SK-N-SH treated with all-trans-retinoic acid at 6 μM for 48 hours (cell line): ENCODE results near the gene CFAP210.
"Not testable (repeated sequence)": the region's sequence is repeated elsewhere in the genome, so short reads cannot be mapped to it uniquely, and the experiment has no call there.

Source experiments
- ATAC-seq: fragments of 200-7000 bp; cut with Tn5 transposase; 3 replicates; pipeline ENCODE4 v1.9.1; 2020; ENCODE audit warnings: mild to moderate bottlenecking, moderate library complexity
- ARNTL ChIP-seq: fragments of 450-650 bp; formaldehyde crosslinking; IDR thresholded peaks from 2 replicates; pipeline ENCODE4 v1.5.0; 2020; ENCODE audit warnings: low read depth, mild to moderate bottlenecking, moderate library complexity, borderline replicate concordance
- CREB5 ChIP-seq: fragments of 250-450 bp; sonication (Bioruptor Pico); IDR thresholded peaks from 2 replicates; pipeline ENCODE4 v1.5.1; 2020; ENCODE audit warnings: low read depth, mild to moderate bottlenecking, moderate library complexity
- ESRRG ChIP-seq: fragments of 250-450 bp; sonication (Bioruptor Pico); IDR thresholded peaks from 2 replicates; pipeline ENCODE4 v1.6.1; 2021; ENCODE audit warnings: mild to moderate bottlenecking
- GLIS3 ChIP-seq: fragments of 250-450 bp; sonication (Bioruptor Pico); IDR thresholded peaks from 2 replicates; pipeline ENCODE4 v1.5.0; 2020; ENCODE audit warnings: mild to moderate bottlenecking, moderate library complexity
- ISL1 ChIP-seq: fragments of 250-450 bp; sonication (Bioruptor Pico); IDR thresholded peaks from 2 replicates; pipeline ENCODE4 v2.1.2; 2022; ENCODE audit warnings: mild to moderate bottlenecking, moderate library complexity
- OSR1 ChIP-seq: fragments of 250-450 bp; sonication (Bioruptor Pico); IDR thresholded peaks from 2 replicates; pipeline ENCODE4 v1.8.0; 2022; ENCODE audit warnings: moderate library complexity, mild to moderate bottlenecking, inconsistent platforms
- PPARA ChIP-seq: fragments of 250-450 bp; sonication (Bioruptor Pico); IDR thresholded peaks from 2 replicates; pipeline ENCODE4 v1.5.0; 2020; ENCODE audit warnings: mild to moderate bottlenecking, borderline replicate concordance
- RARB ChIP-seq: fragments of 250-450 bp; sonication (Bioruptor Pico); IDR thresholded peaks from 2 replicates; pipeline ENCODE4 v1.8.0; 2021; ENCODE audit warnings: mild to moderate bottlenecking, moderate library complexity
- SNAI2 ChIP-seq: fragments of 250-450 bp; sonication (Bioruptor Pico); IDR thresholded peaks from 2 replicates; pipeline ENCODE4 v1.5.0; 2020; ENCODE audit warnings: mild to moderate bottlenecking, moderate library complexity
- TCF4 ChIP-seq: fragments of 250-450 bp; sonication (Bioruptor Pico); IDR thresholded peaks from 2 replicates; pipeline ENCODE4 v1.8.0; 2021; ENCODE audit warnings: mild to moderate bottlenecking, moderate library complexity, borderline replicate concordance
- TOX ChIP-seq: fragments of 250-450 bp; sonication (Bioruptor Pico); IDR thresholded peaks from 2 replicates; pipeline ENCODE4 v1.8.0; 2021; ENCODE audit warnings: mild to moderate bottlenecking, moderate library complexity, borderline replicate concordance
- TSHZ2 ChIP-seq: fragments of 250-450 bp; sonication (Bioruptor Pico); IDR thresholded peaks from 2 replicates; pipeline ENCODE4 v1.5.0; 2020; ENCODE audit warnings: mild to moderate bottlenecking, moderate library complexity
- ZC3H10 ChIP-seq: fragments of 250-450 bp; sonication (Bioruptor Pico); IDR thresholded peaks from 2 replicates; pipeline ENCODE4 v1.5.1; 2021; ENCODE audit warnings: mild to moderate bottlenecking, moderate library complexity
- ZFP3 ChIP-seq: fragments of 250-450 bp; sonication (Bioruptor Pico); IDR thresholded peaks from 2 replicates; pipeline ENCODE4 v1.5.0; 2020; ENCODE audit warnings: mild to moderate bottlenecking, moderate library complexity
- ZFP30 ChIP-seq: fragments of 450-650 bp; formaldehyde crosslinking; IDR thresholded peaks from 2 replicates; pipeline ENCODE4 v1.5.0; 2022; ENCODE audit warnings: mild to moderate bottlenecking, moderate library complexity
- ZNF565 ChIP-seq: fragments of 450-650 bp; formaldehyde crosslinking; conservative IDR thresholded peaks from 2 replicates; pipeline ENCODE4 v1.5.0; 2020; ENCODE audit warnings: low read depth, mild to moderate bottlenecking, moderate library complexity
- ZNF70 ChIP-seq: fragments of 450-650 bp; formaldehyde crosslinking; IDR thresholded peaks from 2 replicates; pipeline ENCODE4 v1.5.0; 2020; ENCODE audit warnings: mild to moderate bottlenecking, moderate library complexity
- ZNF8 ChIP-seq: fragments of 450-650 bp; formaldehyde crosslinking; IDR thresholded peaks from 2 replicates; pipeline ENCODE4 v1.5.0; 2020; ENCODE audit warnings: mild to moderate bottlenecking, moderate library complexity
- TF ChIP-seq, protein P1 (sequence below): fragments of 250-450 bp; sonication (Bioruptor Pico); IDR thresholded peaks from 2 replicates; pipeline ENCODE4 v1.5.1; 2021; ENCODE audit warnings: mild to moderate bottlenecking, moderate library complexity
- TF ChIP-seq, protein P2 (sequence below): fragments of 250-450 bp; sonication (Bioruptor Pico); IDR thresholded peaks from 2 replicates; pipeline ENCODE4 v1.8.0; 2020; ENCODE audit warnings: mild to moderate bottlenecking, moderate library complexity, borderline replicate concordance
- TF ChIP-seq, protein P3 (sequence below): fragments of 250-450 bp; sonication (Bioruptor Pico); IDR thresholded peaks from 2 replicates; pipeline ENCODE4 v1.8.0; 2021; ENCODE audit warnings: low read depth, mild to moderate bottlenecking, moderate library complexity, borderline replicate concordance

Gene CFAP210

GRCh38 chr2:169619946-169620345, 74.3 kb downstream of the CFAP210 start (continued):
- TF ChIP-seq, protein P1, sequence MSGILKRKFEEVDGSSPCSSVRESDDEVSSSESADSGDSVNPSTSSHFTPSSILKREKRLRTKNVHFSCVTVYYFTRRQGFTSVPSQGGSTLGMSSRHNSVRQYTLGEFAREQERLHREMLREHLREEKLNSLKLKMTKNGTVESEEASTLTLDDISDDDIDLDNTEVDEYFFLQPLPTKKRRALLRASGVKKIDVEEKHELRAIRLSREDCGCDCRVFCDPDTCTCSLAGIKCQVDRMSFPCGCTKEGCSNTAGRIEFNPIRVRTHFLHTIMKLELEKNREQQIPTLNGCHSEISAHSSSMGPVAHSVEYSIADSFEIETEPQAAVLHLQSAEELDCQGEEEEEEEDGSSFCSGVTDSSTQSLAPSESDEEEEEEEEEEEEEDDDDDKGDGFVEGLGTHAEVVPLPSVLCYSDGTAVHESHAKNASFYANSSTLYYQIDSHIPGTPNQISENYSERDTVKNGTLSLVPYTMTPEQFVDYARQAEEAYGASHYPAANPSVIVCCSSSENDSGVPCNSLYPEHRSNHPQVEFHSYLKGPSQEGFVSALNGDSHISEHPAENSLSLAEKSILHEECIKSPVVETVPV, result no peak
- TF ChIP-seq ZNF70, result no peak
- TF ChIP-seq TCF4 (CRISPR knock-in tag), result no peak
- TF ChIP-seq ESRRG, result no peak

GRCh38 chr2:169615982-169616381, 78.2 kb downstream of the CFAP210 start:
- ATAC-seq, result not testable (repeated sequence)

DNA sequence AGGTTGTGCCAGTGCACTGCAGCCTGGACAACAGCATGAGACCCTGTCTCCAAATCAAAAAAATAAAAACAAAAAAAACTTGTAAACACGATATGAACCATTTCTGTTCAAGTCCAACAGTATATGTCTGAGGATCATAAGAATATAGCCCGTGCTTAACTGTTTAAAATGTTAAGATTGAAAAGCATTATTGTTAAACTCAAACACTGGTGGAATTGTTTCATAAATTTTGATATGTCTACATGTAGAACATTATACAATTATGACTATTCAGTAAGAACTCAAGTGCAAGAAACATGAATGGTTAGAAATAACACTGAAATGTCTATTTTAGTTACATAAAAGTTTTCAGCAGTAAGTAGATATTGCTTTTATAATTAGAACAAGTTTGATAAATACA, 80.3 kb downstream of the CFAP210 start:
- ATAC-seq, result no peak

GRCh38 chr2:169609264-169609663, 84.9 kb downstream of the CFAP210 start:
- TF ChIP-seq GLIS3 (CRISPR knock-in tag) (no peak), TOX (CRISPR knock-in tag) (no peak), ARNTL (CRISPR knock-in tag) (no peak), TCF4 (CRISPR knock-in tag) (no peak), ZFP30 (CRISPR knock-in tag) (no peak), ISL1 (CRISPR knock-in tag) (no peak), ZNF8 (CRISPR knock-in tag) (no peak)
- TF ChIP-seq, protein P1, result no peak
- TF ChIP-seq, protein P2, sequence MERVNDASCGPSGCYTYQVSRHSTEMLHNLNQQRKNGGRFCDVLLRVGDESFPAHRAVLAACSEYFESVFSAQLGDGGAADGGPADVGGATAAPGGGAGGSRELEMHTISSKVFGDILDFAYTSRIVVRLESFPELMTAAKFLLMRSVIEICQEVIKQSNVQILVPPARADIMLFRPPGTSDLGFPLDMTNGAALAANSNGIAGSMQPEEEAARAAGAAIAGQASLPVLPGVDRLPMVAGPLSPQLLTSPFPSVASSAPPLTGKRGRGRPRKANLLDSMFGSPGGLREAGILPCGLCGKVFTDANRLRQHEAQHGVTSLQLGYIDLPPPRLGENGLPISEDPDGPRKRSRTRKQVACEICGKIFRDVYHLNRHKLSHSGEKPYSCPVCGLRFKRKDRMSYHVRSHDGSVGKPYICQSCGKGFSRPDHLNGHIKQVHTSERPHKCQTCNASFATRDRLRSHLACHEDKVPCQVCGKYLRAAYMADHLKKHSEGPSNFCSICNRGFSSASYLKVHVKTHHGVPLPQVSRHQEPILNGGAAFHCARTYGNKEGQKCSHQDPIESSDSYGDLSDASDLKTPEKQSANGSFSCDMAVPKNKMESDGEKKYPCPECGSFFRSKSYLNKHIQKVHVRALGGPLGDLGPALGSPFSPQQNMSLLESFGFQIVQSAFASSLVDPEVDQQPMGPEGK (CRISPR knock-in tag), result no peak
- ATAC-seq, result no peak

More for the DNA sequence above, 80.3 kb downstream of the CFAP210 start:
- TF ChIP-seq TCF4 (CRISPR knock-in tag) (no peak), SNAI2 (CRISPR knock-in tag) (no peak), ZFP3 (CRISPR knock-in tag) (no peak), ISL1 (CRISPR knock-in tag) (no peak), TOX (CRISPR knock-in tag) (no peak), PPARA (no peak), ZC3H10 (no peak), ZNF70 (no peak), ZFP30 (CRISPR knock-in tag) (no peak), TSHZ2 (CRISPR knock-in tag) (no peak), ZNF565 (CRISPR knock-in tag) (no peak), CREB5 (CRISPR knock-in tag) (no peak), ZNF8 (CRISPR knock-in tag) (no peak), OSR1 (CRISPR knock-in tag) (no peak), RARB (CRISPR knock-in tag) (no peak)
- TF ChIP-seq, protein P3, sequence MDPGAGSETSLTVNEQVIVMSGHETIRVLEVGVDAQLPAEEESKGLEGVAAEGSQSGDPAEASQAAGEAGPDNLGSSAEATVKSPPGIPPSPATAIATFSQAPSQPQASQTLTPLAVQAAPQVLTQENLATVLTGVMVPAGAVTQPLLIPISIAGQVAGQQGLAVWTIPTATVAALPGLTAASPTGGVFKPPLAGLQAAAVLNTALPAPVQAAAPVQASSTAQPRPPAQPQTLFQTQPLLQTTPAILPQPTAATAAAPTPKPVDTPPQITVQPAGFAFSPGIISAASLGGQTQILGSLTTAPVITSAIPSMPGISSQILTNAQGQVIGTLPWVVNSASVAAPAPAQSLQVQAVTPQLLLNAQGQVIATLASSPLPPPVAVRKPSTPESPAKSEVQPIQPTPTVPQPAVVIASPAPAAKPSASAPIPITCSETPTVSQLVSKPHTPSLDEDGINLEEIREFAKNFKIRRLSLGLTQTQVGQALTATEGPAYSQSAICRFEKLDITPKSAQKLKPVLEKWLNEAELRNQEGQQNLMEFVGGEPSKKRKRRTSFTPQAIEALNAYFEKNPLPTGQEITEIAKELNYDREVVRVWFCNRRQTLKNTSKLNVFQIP (CRISPR knock-in tag), result no peak
- TF ChIP-seq, protein P1, result no peak
- TF ChIP-seq, all 23 proteins: peak for 0
